Uterus (tissue), 4 donors: ENCODE results near the gene STRBP. TPM values are rescaled to one million over a fixed set of nuclear protein-coding genes. Genes with fewer than 3 reads are reported as not detected.

Source experiments
- DNase-seq, 2 donors: peaks; one replicate each; pipeline ENCODE4 v3.0.0-alpha.2; 2019 to 2020
- H3K27ac ChIP-seq, 2 donors: fragments of 200-600 bp; sonication (generic); 1 replicate in 1 of 2; 2 replicates in 1 of 2; pipeline ENCODE4 v1.5.1; 2016 to 2018
- H3K27me3 ChIP-seq, 2 donors: fragments of 200-600 bp; sonication (generic); one replicate each; pipeline ENCODE4 v1.5.1; 2018 to 2019; ENCODE audit warnings: control low read depth in 1 of 2
- H3K36me3 ChIP-seq, 2 donors: fragments of 200-600 bp; sonication (generic); one replicate each; pipeline ENCODE4 v1.5.1; 2019; ENCODE audit warnings: control low read depth in 1 of 2
- H3K4me1 ChIP-seq, 2 donors: fragments of 200-600 bp; sonication (generic); one replicate each; pipeline ENCODE4 v1.5.1; 2018 to 2019; ENCODE audit warnings: control low read depth in 1 of 2
- H3K4me3 ChIP-seq, 2 donors: fragments of 200-600 bp; sonication (generic); 1 replicate in 1 of 2; 2 replicates in 1 of 2; pipeline ENCODE4 v1.5.1; 2018 to 2019; ENCODE audit warnings: mild to moderate bottlenecking in 1 of 2
- H3K9me3 ChIP-seq, 2 donors: fragments of 200-600 bp; sonication (generic); one replicate each; pipeline ENCODE4 v1.5.1; 2019; ENCODE audit warnings: control low read depth in 1 of 2
- POLR2A ChIP-seq, 2 donors: fragments of 450-650 bp; IDR thresholded peaks; one replicate each; pipeline ENCODE4 v1.6.1; 2016; ENCODE audit warnings: antibody characterized with exemption in 2 of 2, mild to moderate bottlenecking in 1 of 2, moderate library complexity in 1 of 2
- intact Hi-C: fragments of 100-400 bp; cut with DNase I; formaldehyde crosslinking; loops from one replicate; pipeline ENCODE4 v1.15.1; 2023; ENCODE audit warnings: low total_unique reads
- total RNA-seq, 4 donors: library from RNA; depleted of rRNA in 3 of 4; stranded (reverse); fragments of >200 nt in 3 of 4; gene quantifications; one replicate each; pipeline versions ENCODE4 v1.1.0 to v1.2.4, GENCODE V29; 2014 to 2023
- TF ChIP-seq, protein P1 (sequence below), 4 experiments: fragments of 200-600 bp in 2 of 4; fragments of 450-650 bp in 2 of 4; sonication (generic) in 2 of 4; IDR thresholded peaks; one replicate each; pipeline ENCODE4 v1.5.1; 2016 to 2019; ENCODE audit warnings: antibody characterized with exemption in 4 of 4, mild to moderate bottlenecking in 2 of 4, moderate library complexity in 1 of 4
- donor health status: DM: yes; HTN: yes; CAD: no.

Gene STRBP
- total RNA-seq, 4 donors from 2014 or later = 3.3 to 28.2 (median 16.3) TPM

DNA sequence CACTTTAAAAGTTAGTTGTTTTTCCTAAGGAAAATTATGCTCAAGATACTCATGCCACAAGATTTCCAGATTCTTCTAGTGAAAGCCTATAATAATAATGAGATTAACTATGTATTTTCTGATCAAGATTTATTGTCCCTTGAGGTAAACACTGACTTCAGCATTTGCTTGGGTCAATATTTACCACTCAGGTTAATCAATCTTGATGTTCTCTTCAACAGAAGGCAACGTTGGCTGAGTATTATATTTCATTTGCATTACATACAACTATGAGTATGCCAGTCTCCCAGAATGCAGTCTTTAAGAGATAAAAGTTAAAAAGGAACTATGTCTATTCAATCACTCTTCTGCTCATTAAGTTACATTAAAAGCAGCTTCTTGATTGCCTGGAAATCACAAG is 119.3 kb downstream of the STRBP start:
- DNase-seq = no peak
- no peaks in the 10 kb centered on the region for H3K36me3 ChIP-seq
- intact Hi-C loops = no loop called here
- no peak for TF ChIP-seq POLR2A (IDR thresholded peaks at IDR 0.05)
- TF ChIP-seq, protein P1, sequence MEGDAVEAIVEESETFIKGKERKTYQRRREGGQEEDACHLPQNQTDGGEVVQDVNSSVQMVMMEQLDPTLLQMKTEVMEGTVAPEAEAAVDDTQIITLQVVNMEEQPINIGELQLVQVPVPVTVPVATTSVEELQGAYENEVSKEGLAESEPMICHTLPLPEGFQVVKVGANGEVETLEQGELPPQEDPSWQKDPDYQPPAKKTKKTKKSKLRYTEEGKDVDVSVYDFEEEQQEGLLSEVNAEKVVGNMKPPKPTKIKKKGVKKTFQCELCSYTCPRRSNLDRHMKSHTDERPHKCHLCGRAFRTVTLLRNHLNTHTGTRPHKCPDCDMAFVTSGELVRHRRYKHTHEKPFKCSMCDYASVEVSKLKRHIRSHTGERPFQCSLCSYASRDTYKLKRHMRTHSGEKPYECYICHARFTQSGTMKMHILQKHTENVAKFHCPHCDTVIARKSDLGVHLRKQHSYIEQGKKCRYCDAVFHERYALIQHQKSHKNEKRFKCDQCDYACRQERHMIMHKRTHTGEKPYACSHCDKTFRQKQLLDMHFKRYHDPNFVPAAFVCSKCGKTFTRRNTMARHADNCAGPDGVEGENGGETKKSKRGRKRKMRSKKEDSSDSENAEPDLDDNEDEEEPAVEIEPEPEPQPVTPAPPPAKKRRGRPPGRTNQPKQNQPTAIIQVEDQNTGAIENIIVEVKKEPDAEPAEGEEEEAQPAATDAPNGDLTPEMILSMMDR (IDR thresholded peaks at IDR 0.05) = no peak
- no peak overlapping the region for H3K27ac ChIP-seq
- H3K27me3 ChIP-seq = no peaks in the 10 kb centered on the region
- H3K4me3 ChIP-seq = no peak overlapping the region
- H3K9me3 ChIP-seq = no peaks in the 10 kb centered on the region
- no peaks in the 10 kb centered on the region for H3K4me1 ChIP-seq

GRCh38 chr9:123138163-123138562 is 130.2 kb downstream of the STRBP start:
- Histone ChIP-seq H3K27me3 (no peaks in the 10 kb centered on the region), H3K9me3 (no peaks in the 10 kb centered on the region), H3K4me1 (no peaks in the 10 kb centered on the region), H3K4me3 (no peak overlapping the region), H3K27ac (no peak overlapping the region), H3K36me3 (no peaks in the 10 kb centered on the region)
- intact Hi-C loops = no loop called here
- no peak for DNase-seq
- TF ChIP-seq, protein P1 (IDR thresholded peaks at IDR 0.05) = no peak
- TF ChIP-seq POLR2A (IDR thresholded peaks at IDR 0.05) = no peak

- intact Hi-C loops = no loop called here
- no peak for TF ChIP-seq POLR2A (IDR thresholded peaks at IDR 0.05)
- TF ChIP-seq, protein P1 (IDR thresholded peaks at IDR 0.05) = no peak
- Histone ChIP-seq H3K36me3 (no peaks in the 10 kb centered on the region), H3K9me3 (no peaks in the 10 kb centered on the region), H3K4me1 (no peaks in the 10 kb centered on the region), H3K27ac (no peak overlapping the region), H3K27me3 (no peaks in the 10 kb centered on the region), H3K4me3 (no peak overlapping the region)
- no peak for DNase-seq
Observed at GRCh38 chr9:123135430-123135829, 133.0 kb downstream of the STRBP start.

DNA sequence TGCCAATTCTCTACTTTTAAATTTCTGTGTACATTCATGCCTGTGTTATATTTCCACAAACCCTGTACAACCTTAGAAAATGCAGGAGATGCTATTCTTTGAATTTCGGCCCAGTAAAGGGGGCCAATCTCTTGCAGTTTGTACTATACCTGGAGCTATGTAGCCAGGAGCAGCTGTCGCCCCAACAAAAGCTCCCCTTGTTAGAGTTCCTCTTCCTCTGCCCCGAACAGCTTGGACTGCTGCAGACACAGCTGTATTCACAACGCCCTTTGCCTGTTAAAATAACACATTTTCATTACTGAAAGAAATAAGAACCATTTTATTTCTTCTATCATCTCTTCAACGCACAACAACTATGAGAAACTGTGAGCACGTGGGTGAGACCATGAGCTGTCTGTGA is 135.7 kb downstream of the STRBP start:
- H3K4me3 ChIP-seq = no peak overlapping the region
- no peak overlapping the region for H3K27ac ChIP-seq
- TF ChIP-seq POLR2A (IDR thresholded peaks at IDR 0.05) = no peak
- TF ChIP-seq, protein P1 (IDR thresholded peaks at IDR 0.05) = no peak
- DNase-seq = no peak
- H3K4me1 ChIP-seq = no peaks in the 10 kb centered on the region
- H3K9me3 ChIP-seq = no peaks in the 10 kb centered on the region
- intact Hi-C loops = no loop called here
- no peaks in the 10 kb centered on the region for H3K36me3 ChIP-seq
- H3K27me3 ChIP-seq = no peaks in the 10 kb centered on the region

DNA sequence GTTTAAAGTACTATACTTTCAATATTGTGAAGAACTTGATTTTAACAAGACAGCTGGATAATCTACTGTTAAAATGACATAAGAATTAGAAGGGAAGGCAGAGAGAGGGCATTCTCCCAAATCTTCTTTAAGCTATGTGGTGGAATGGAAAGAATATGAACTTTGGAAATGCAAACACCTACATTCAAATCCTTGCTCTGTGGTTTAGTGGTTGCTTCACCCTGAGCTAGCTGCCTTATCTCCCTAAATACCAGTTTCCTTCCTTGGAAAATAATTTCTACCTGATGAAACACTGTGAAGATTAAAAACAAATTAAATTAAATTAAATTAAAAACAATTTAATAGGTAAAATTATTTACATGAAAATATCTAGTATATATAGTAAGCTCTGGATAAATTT is 136.4 kb downstream of the STRBP start:
- Histone ChIP-seq H3K36me3 (no peaks in the 10 kb centered on the region), H3K4me3 (no peak overlapping the region), H3K9me3 (no peaks in the 10 kb centered on the region), H3K4me1 (no peaks in the 10 kb centered on the region), H3K27me3 (no peaks in the 10 kb centered on the region), H3K27ac (no peak overlapping the region)
- TF ChIP-seq, protein P1 (IDR thresholded peaks at IDR 0.05) = no peak
- TF ChIP-seq POLR2A (IDR thresholded peaks at IDR 0.05) = no peak
- DNase-seq = no peak
- intact Hi-C loops = no loop called here
